Neuronal stem cell (in vitro differentiated cells): ENCODE results near the gene BEND6.
"Not testable (repeated sequence)": the region's sequence is repeated elsewhere in the genome, so short reads cannot be mapped to it uniquely, and the experiment has no call there.

ENCODE experiments used
- DNase-seq: peaks from one replicate; pipeline ENCODE4 v3.0.0-alpha.2; 2013; ENCODE audit warnings: low spot score
- H2AFZ ChIP-seq: one replicate; pipeline ENCODE4 v1.6.1; 2013; ENCODE audit warnings: mild to moderate bottlenecking, low read length, inconsistent platforms
- H2AK5ac ChIP-seq: 2 replicates; pipeline ENCODE4 v1.6.1; 2013; ENCODE audit warnings: low read depth, mild to moderate bottlenecking, inconsistent platforms, low read length, moderate library complexity, mixed read lengths
- H2BK120ac ChIP-seq: 2 replicates; pipeline ENCODE4 v1.6.1; 2013; ENCODE audit warnings: low read depth, mild to moderate bottlenecking, inconsistent platforms, low read length, moderate library complexity, mixed read lengths
- H2BK12ac ChIP-seq: one replicate; pipeline ENCODE4 v1.6.1; 2013; ENCODE audit warnings: low read length, inconsistent platforms
- H2BK15ac ChIP-seq: 2 replicates; pipeline ENCODE4 v1.6.1; 2013; ENCODE audit warnings: mild to moderate bottlenecking, low read length, inconsistent platforms, mixed read lengths
- H2BK5ac ChIP-seq: one replicate; pipeline ENCODE4 v1.6.1; 2013; ENCODE audit warnings: inconsistent platforms, mild to moderate bottlenecking, low read length, moderate library complexity
- H3K14ac ChIP-seq: one replicate; pipeline ENCODE4 v1.6.1; 2013; ENCODE audit warnings: low read length, inconsistent platforms
- H3K18ac ChIP-seq: 2 replicates; pipeline ENCODE4 v1.6.1; 2013; ENCODE audit warnings: low read length, inconsistent platforms
- H3K23ac ChIP-seq: 2 replicates; pipeline ENCODE4 v1.6.1; 2013; ENCODE audit warnings: low read depth, mild to moderate bottlenecking, mixed read lengths, low read length, inconsistent platforms; ENCODE audit not compliant: poor library complexity
- H3K27ac ChIP-seq: replicated peaks from 3 replicates; pipeline ENCODE4 v1.5.1; 2013; ENCODE audit warnings: low read length, inconsistent platforms
- H3K27me3 ChIP-seq, 3 experiments: 2 replicates each; pipeline ENCODE4 v1.6.1; 2013; ENCODE audit warnings: low read length in 3 of 3, mild to moderate bottlenecking in 2 of 3, inconsistent platforms in 1 of 3, low read depth in 1 of 3, mixed read lengths in 1 of 3, moderate library complexity in 1 of 3; ENCODE audit not compliant: control insufficient read depth in 3 of 3, insufficient read depth in 3 of 3
- H3K36me3 ChIP-seq, 2 donors: replicated peaks in 1 of 2; 2 replicates each; pipeline ENCODE4 v1.6.1; 2013; ENCODE audit warnings: low read length in 2 of 2; ENCODE audit not compliant: control insufficient read depth in 2 of 2, insufficient read depth in 2 of 2
- H3K4ac ChIP-seq: 2 replicates; pipeline ENCODE4 v1.6.1; 2013; ENCODE audit warnings: inconsistent platforms, mild to moderate bottlenecking, low read length, moderate library complexity
- H3K4me1 ChIP-seq, 2 donors: 1 replicate in 1 of 2; 2 replicates in 1 of 2; pipeline ENCODE4 v1.6.1; 2013; ENCODE audit warnings: low read length in 2 of 2, low read depth in 1 of 2; ENCODE audit not compliant: control insufficient read depth in 2 of 2, insufficient read depth in 1 of 2
- H3K4me2 ChIP-seq: one replicate; pipeline ENCODE4 v1.6.1; 2013; ENCODE audit warnings: mild to moderate bottlenecking, low read length, inconsistent platforms; ENCODE audit not compliant: insufficient read depth, poor library complexity, severe bottlenecking
- H3K4me3 ChIP-seq, 2 donors: 2 replicates each; pipeline ENCODE4 v1.5.1; 2013; ENCODE audit warnings: low read length in 2 of 2, mild to moderate bottlenecking in 2 of 2, inconsistent platforms in 1 of 2, moderate library complexity in 1 of 2
- H3K79me1 ChIP-seq: one replicate; pipeline ENCODE4 v1.6.1; 2013; ENCODE audit warnings: low read depth, mild to moderate bottlenecking, inconsistent platforms, low read length, moderate library complexity
- H3K9ac ChIP-seq: one replicate; pipeline ENCODE4 v1.6.1; 2013; ENCODE audit warnings: mild to moderate bottlenecking, low read depth, low read length, inconsistent platforms; ENCODE audit not compliant: poor library complexity
- H3K9me3 ChIP-seq, 2 donors: replicated peaks in 1 of 2; 2 replicates each; pipeline versions ENCODE3 to v1.6.1; 2013; ENCODE audit warnings: low read length in 2 of 2, mild to moderate bottlenecking in 2 of 2, inconsistent platforms in 1 of 2, low read depth in 1 of 2, mixed read lengths in 1 of 2, moderate library complexity in 1 of 2; ENCODE audit not compliant: control insufficient read depth in 2 of 2, insufficient read depth in 1 of 2
- H4K8ac ChIP-seq: one replicate; pipeline ENCODE4 v1.6.1; 2013; ENCODE audit warnings: low read depth, mild to moderate bottlenecking, inconsistent platforms, low read length, moderate library complexity
- H4K91ac ChIP-seq: one replicate; pipeline ENCODE4 v1.6.1; 2013; ENCODE audit warnings: low read length, low read depth, mild to moderate bottlenecking, inconsistent platforms; ENCODE audit not compliant: poor library complexity
- WGBS, 2 donors: extraction: QIAGEN DNeasy Blood & Tissue Kit; methylation state at CpG; one replicate each; pipeline ENCODE4 v1.1.7; 2013; ENCODE audit warnings: missing lambda C conversion rate in 2 of 2, mixed read lengths in 1 of 2; ENCODE audit not compliant: insufficient read length in 2 of 2, insufficient replicate concordance in 1 of 2; ENCODE audit errors: extremely low coverage in 2 of 2; 5-methylcytosine and 5-hydroxymethylcytosine counted together

BEND6 gene

DNA sequence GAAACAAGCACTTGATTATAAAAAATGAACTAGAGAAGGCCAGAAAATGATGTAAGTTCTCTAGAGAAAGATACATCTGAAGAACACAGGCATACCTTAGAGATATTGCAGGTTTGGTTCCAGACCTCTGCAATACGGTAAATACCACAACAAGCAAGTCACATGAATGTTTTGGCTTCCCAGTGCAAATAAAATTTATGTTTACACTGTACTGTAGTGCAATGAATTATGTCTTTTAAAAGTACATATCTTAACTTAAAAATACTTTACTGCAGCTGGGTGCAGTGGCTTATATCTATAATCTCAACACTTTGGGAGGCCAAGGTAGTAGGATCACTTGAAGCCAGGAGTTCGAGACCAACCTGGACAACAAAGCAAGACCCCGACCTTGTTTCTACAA lies 80.6 kb downstream of the BEND6 start:
- Histone ChIP-seq H3K14ac (no peak overlapping the region), H2BK12ac (no peak overlapping the region), H3K4me2 (no peak overlapping the region), H3K79me1 (no peaks in the 10 kb centered on the region), H3K4ac (no peak overlapping the region), H2BK15ac (no peak overlapping the region), H3K9ac (no peak overlapping the region), H2BK5ac (no peak overlapping the region), H3K27ac (no peak overlapping the region), H3K4me1 (no peaks in the 10 kb centered on the region), H4K8ac (no peak overlapping the region), H2BK120ac (no peak overlapping the region), H3K23ac (no peak overlapping the region), H3K18ac (no peak overlapping the region), H3K4me3 (no peak overlapping the region), H3K36me3 (no peaks in the 10 kb centered on the region), H2AK5ac (no peak overlapping the region), H4K91ac (no peak overlapping the region), H3K9me3 (no peaks in the 10 kb centered on the region), H3K27me3 (peaks cover 0 to 51% (median 0%) of the 10 kb centered on the region in 3 experiments), H2AFZ (no peak overlapping the region)
- WGBS, 2 donors = no CpG with 5 or more reads among the region's 3 CpGs
- no peak for DNase-seq

DNA sequence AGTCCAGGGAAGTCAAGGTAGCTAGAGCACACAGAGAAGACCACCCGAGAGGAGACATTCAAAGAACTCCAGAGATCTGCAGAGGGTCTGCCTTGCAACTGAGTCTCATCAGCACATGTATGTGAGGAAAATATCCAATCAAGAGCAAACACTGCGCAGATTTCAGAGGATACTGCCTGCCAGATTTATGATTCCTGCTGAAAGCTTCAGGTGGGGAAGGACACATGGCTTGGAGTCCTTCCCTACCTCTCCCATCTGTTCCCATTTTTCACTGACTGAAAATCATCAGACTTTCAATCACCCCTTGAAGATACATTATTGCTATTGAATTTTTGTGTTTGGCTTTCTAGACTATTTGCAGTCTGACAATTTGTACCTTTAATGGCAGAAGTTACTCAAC lies 84.0 kb downstream of the BEND6 start:
- Histone ChIP-seq H2AK5ac (no peak overlapping the region), H2BK120ac (no peak overlapping the region), H3K14ac (no peak overlapping the region), H3K27ac (no peak overlapping the region), H3K4me1 (no peaks in the 10 kb centered on the region), H3K18ac (no peak overlapping the region), H3K9ac (no peak overlapping the region), H2BK15ac (no peak overlapping the region), H3K27me3 (peaks cover 0 to 40% (median 0%) of the 10 kb centered on the region in 3 experiments), H3K79me1 (no peaks in the 10 kb centered on the region), H3K4ac (no peak overlapping the region), H2AFZ (no peak overlapping the region), H3K4me2 (no peak overlapping the region), H3K36me3 (no peaks in the 10 kb centered on the region), H4K91ac (no peak overlapping the region), H2BK12ac (no peak overlapping the region), H3K9me3 (no peaks in the 10 kb centered on the region), H2BK5ac (no peak overlapping the region), H3K4me3 (no peak overlapping the region), H3K23ac (no peak overlapping the region), H4K8ac (no peak overlapping the region)
- no peak for DNase-seq
- WGBS, 2 donors = no CpG with 5 or more reads among the region's 2 CpGs

DNA sequence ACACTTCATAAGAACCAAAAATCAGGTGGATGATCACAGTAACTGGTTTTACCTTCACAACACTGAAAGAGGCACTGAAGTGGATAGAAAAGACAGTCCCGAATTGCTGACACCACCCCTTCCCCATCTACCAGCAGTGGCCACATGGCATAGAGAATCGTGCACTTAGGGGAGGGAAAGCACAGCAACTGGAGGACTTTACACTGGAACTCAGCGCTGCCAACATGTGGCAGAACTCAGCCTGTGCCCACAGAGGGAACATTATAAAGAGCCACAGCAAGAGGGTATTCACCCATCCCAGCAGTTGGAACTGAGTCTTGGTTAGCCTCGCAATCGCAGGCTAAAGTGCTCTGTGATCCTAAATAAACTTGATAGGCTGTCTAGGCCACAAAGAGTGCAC lies 85.1 kb downstream of the BEND6 start:
- no peak for DNase-seq
- no peaks in the 10 kb centered on the region for H3K79me1 ChIP-seq
- no CpG with 5 or more reads among the region's 5 CpGs for WGBS, 2 donors
- no peak overlapping the region for H2BK15ac ChIP-seq
- H3K27ac ChIP-seq = no peak overlapping the region
- no peak overlapping the region for H2BK12ac ChIP-seq
- no peak overlapping the region for H3K4me3 ChIP-seq
- H3K4ac ChIP-seq = no peak overlapping the region
- H4K91ac ChIP-seq = no peak overlapping the region
- H2AK5ac ChIP-seq = no peak overlapping the region
- H2BK5ac ChIP-seq = no peak overlapping the region
- no peak overlapping the region for H3K4me2 ChIP-seq
- H3K18ac ChIP-seq = no peak overlapping the region
- no peak overlapping the region for H4K8ac ChIP-seq
- H3K27me3 ChIP-seq = peaks cover 0 to 33% (median 0%) of the 10 kb centered on the region in 3 experiments
- H3K36me3 ChIP-seq = no peaks in the 10 kb centered on the region
- no peaks in the 10 kb centered on the region for H3K4me1 ChIP-seq
- H2BK120ac ChIP-seq = no peak overlapping the region
- no peak overlapping the region for H3K9ac ChIP-seq
- H3K14ac ChIP-seq = no peak overlapping the region
- no peaks in the 10 kb centered on the region for H3K9me3 ChIP-seq
- no peak overlapping the region for H3K23ac ChIP-seq
- no peak overlapping the region for H2AFZ ChIP-seq

DNA sequence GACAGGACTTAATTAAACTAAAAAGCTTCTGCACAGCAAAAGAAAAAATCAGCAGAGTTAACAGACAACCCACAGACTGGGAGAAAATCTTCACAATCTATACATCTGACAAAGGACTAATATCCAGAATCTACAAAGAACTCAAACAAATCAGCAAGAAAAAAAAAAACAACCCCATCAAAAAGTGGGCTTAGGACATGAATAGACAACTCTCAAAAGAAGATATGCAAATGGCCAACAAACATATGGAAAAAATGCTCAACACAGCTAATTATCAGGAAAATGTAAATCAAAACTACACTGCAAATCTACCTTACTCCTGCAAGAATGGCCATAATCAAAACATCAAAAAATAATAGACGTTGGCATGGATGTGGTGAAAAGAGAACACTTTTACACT lies 89.2 kb downstream of the BEND6 start:
- not testable (repeated sequence) for H3K79me1 ChIP-seq, H2BK12ac ChIP-seq, H2BK5ac ChIP-seq, H2AK5ac ChIP-seq, H3K27ac ChIP-seq, H2BK120ac ChIP-seq, H3K23ac ChIP-seq, H4K8ac ChIP-seq, H3K4me2 ChIP-seq, H3K4ac ChIP-seq, H3K9ac ChIP-seq, H3K14ac ChIP-seq, H3K18ac ChIP-seq, H3K9me3 ChIP-seq, H3K4me1 ChIP-seq, H4K91ac ChIP-seq, DNase-seq, H2BK15ac ChIP-seq, H2AFZ ChIP-seq, H3K4me3 ChIP-seq
- H3K27me3 ChIP-seq = peaks cover 0 to 15% (median 0%) of the 10 kb centered on the region in 3 experiments
- no CpG with 5 or more reads among the region's 1 CpG for WGBS, 2 donors
- peaks cover 0 to 11% of the 10 kb centered on the region in 2 donors for H3K36me3 ChIP-seq
